ENCODE data around the gene P2RX1.
"Not testable (repeated sequence)": the region's sequence is repeated elsewhere in the genome, so short reads cannot be mapped to it uniquely, and the experiment has no call there.

P2RX1 gene

GRCh38 chr17:3859940-3860339, 56.3 kb downstream of the P2RX1 start:
- no peaks in the 10 kb centered on the region for H4K20me1 ChIP-seq (ENCODE audit: insufficient read depth, low read length)
- H3K4me2 ChIP-seq (ENCODE audit: low read length) = no peak overlapping the region
- H3K9ac ChIP-seq (ENCODE audit: low read length) = no peak overlapping the region
- no peak overlapping the region for H3K27ac ChIP-seq (ENCODE audit: low read depth, low read length, poor library complexity, severe bottlenecking)
- no peaks in the 10 kb centered on the region for H3F3A ChIP-seq (ENCODE audit: insufficient read depth, low read length)
- H3K36me3 ChIP-seq (ENCODE audit: insufficient read depth, low read length) = no peaks in the 10 kb centered on the region
- no peak overlapping the region for H2AFZ ChIP-seq (ENCODE audit: low read length)
- peaks cover 8% of the 10 kb centered on the region; the same call in 1 of the 2 replicates for H3K27me3 ChIP-seq (ENCODE audit: insufficient read depth, low read length)
- H3K4me1 ChIP-seq (ENCODE audit: insufficient read depth, low read length, severe bottlenecking) = no peaks in the 10 kb centered on the region
- no peaks in the 10 kb centered on the region for H3K9me2 ChIP-seq (ENCODE audit: low read depth, low read length)
- H3K9me3 ChIP-seq (ENCODE audit: low read length) = no peaks in the 10 kb centered on the region
- no peak overlapping the region for H3K4me3 ChIP-seq (ENCODE audit: low read depth, low read length, poor library complexity, severe bottlenecking)
- TF ChIP-seq EZH2 (IDR thresholded peaks at IDR 0.05; ENCODE audit: borderline replicate concordance, low read length) (no peak), CTCF (IDR thresholded peaks at IDR 0.05; ENCODE audit: low read length) (no peak)
- H3K79me2 ChIP-seq (ENCODE audit: insufficient read depth, low read length) = no peaks in the 10 kb centered on the region

GRCh38 chr17:3857261-3858105, 58.8 kb downstream of the P2RX1 start:
- no peaks in the 10 kb centered on the region for H3K9me3 ChIP-seq (ENCODE audit: low read length)
- no peak overlapping the region for H2AFZ ChIP-seq (ENCODE audit: low read length)
- H3K9me2 ChIP-seq (ENCODE audit: low read depth, low read length) = no peaks in the 10 kb centered on the region
- H3K9ac ChIP-seq (ENCODE audit: low read length) = no peak overlapping the region
- no peak for TF ChIP-seq EZH2 (IDR thresholded peaks at IDR 0.05; ENCODE audit: borderline replicate concordance, low read length)
- TF ChIP-seq CTCF (IDR thresholded peaks at IDR 0.05; ENCODE audit: low read length) = no peak
- H3K79me2 ChIP-seq (ENCODE audit: insufficient read depth, low read length) = no peaks in the 10 kb centered on the region
- no peak overlapping the region for H3K27ac ChIP-seq (ENCODE audit: low read depth, low read length, poor library complexity, severe bottlenecking)
- no peaks in the 10 kb centered on the region for H3F3A ChIP-seq (ENCODE audit: insufficient read depth, low read length)
- H3K36me3 ChIP-seq (ENCODE audit: insufficient read depth, low read length) = no peaks in the 10 kb centered on the region
- peaks cover 8% of the 10 kb centered on the region; the same call in 1 of the 2 replicates for H3K27me3 ChIP-seq (ENCODE audit: insufficient read depth, low read length)
- no peak overlapping the region for H3K4me3 ChIP-seq (ENCODE audit: low read depth, low read length, poor library complexity, severe bottlenecking)
- no peaks in the 10 kb centered on the region for H4K20me1 ChIP-seq (ENCODE audit: insufficient read depth, low read length)
- H3K4me2 ChIP-seq (ENCODE audit: low read length) = no peak overlapping the region
- no peaks in the 10 kb centered on the region for H3K4me1 ChIP-seq (ENCODE audit: insufficient read depth, low read length, severe bottlenecking)

GRCh38 chr17:3854204-3854603, 62.1 kb downstream of the P2RX1 start:
- H3K36me3 ChIP-seq (ENCODE audit: insufficient read depth, low read length); H4K20me1 ChIP-seq (ENCODE audit: insufficient read depth, low read length); H2AFZ ChIP-seq (ENCODE audit: low read length); H3K4me1 ChIP-seq (ENCODE audit: insufficient read depth, low read length, severe bottlenecking); H3K27ac ChIP-seq (ENCODE audit: low read depth, low read length, poor library complexity, severe bottlenecking); H3K9me2 ChIP-seq (ENCODE audit: low read depth, low read length); H3K9ac ChIP-seq (ENCODE audit: low read length); H3K79me2 ChIP-seq (ENCODE audit: insufficient read depth, low read length); H3K4me3 ChIP-seq (ENCODE audit: low read depth, low read length, poor library complexity, severe bottlenecking); H3F3A ChIP-seq (ENCODE audit: insufficient read depth, low read length); H3K9me3 ChIP-seq (ENCODE audit: low read length); H3K4me2 ChIP-seq (ENCODE audit: low read length): not testable (repeated sequence)
- H3K27me3 ChIP-seq (ENCODE audit: insufficient read depth, low read length) = peaks cover 13% of the 10 kb centered on the region; the same call in 1 of the 2 replicates

GRCh38 chr17:3852561-3852960, 63.7 kb downstream of the P2RX1 start:
- Histone ChIP-seq H3K4me2 (ENCODE audit: low read length) (no peak overlapping the region), H3K4me3 (ENCODE audit: low read depth, low read length, poor library complexity, severe bottlenecking) (no peak overlapping the region), H3K9me3 (ENCODE audit: low read length) (no peaks in the 10 kb centered on the region), H3K4me1 (ENCODE audit: insufficient read depth, low read length, severe bottlenecking) (no peaks in the 10 kb centered on the region), H3K79me2 (ENCODE audit: insufficient read depth, low read length) (no peaks in the 10 kb centered on the region), H2AFZ (ENCODE audit: low read length) (no peak overlapping the region), H3K9ac (ENCODE audit: low read length) (no peak overlapping the region), H3K27ac (ENCODE audit: low read depth, low read length, poor library complexity, severe bottlenecking) (no peak overlapping the region), H3K27me3 (ENCODE audit: insufficient read depth, low read length) (peaks cover 11% of the 10 kb centered on the region; the same call in 1 of the 2 replicates), H3F3A (ENCODE audit: insufficient read depth, low read length) (no peaks in the 10 kb centered on the region), H4K20me1 (ENCODE audit: insufficient read depth, low read length) (no peaks in the 10 kb centered on the region), H3K36me3 (ENCODE audit: insufficient read depth, low read length) (no peaks in the 10 kb centered on the region), H3K9me2 (ENCODE audit: low read depth, low read length) (no peaks in the 10 kb centered on the region)
- TF ChIP-seq CTCF (IDR thresholded peaks at IDR 0.05; ENCODE audit: low read length) (no peak), EZH2 (IDR thresholded peaks at IDR 0.05; ENCODE audit: borderline replicate concordance, low read length) (no peak)
